Muscle of leg (tissue), 11 donors: ENCODE measurements around the gene PSME2. TPM values are rescaled to one million over a fixed set of nuclear protein-coding genes. Genes with fewer than 3 reads are reported as not detected.

Experiments used
- DNase-seq: peaks from one replicate; pipeline ENCODE4 v3.0.0; 2013
- H3K27ac ChIP-seq: one replicate; pipeline ENCODE4 v1.5.1; 2013; ENCODE audit warnings: mild to moderate bottlenecking, low read length, control low read depth
- H3K27me3 ChIP-seq: one replicate; pipeline ENCODE4 v1.6.1; 2013; ENCODE audit warnings: low read length; ENCODE audit not compliant: control insufficient read depth, insufficient read depth
- H3K36me3 ChIP-seq: one replicate; pipeline ENCODE4 v1.6.1; 2013; ENCODE audit warnings: low read length; ENCODE audit not compliant: control insufficient read depth, insufficient read depth
- H3K4me1 ChIP-seq: one replicate; pipeline ENCODE4 v1.6.1; 2013; ENCODE audit warnings: low read length; ENCODE audit not compliant: control insufficient read depth, insufficient read depth
- H3K4me3 ChIP-seq: one replicate; pipeline ENCODE4 v1.5.1; 2013; ENCODE audit warnings: low read length, control low read depth
- H3K9me3 ChIP-seq: replicated peaks from 2 replicates; pipeline ENCODE4 v1.6.1; 2013; ENCODE audit warnings: low read depth, low read length; ENCODE audit not compliant: control insufficient read depth
- WGBS: methylation state at CpG from one replicate; pipeline ENCODE4 v1.1.5; 2013; ENCODE audit warnings: missing lambda C conversion rate; ENCODE audit not compliant: insufficient coverage; 5-methylcytosine and 5-hydroxymethylcytosine counted together
- polyA plus RNA-seq, 8 donors: library from polyadenylated mRNA; unstranded; fragments of 120-200 nt; gene quantifications; one replicate each; pipeline versions ENCODE4 v1.2.1 to v1.2.3, GENCODE V29; 2013; ENCODE audit warnings: inconsistent platforms in 1 of 8, low replicate concordance in 1 of 8; ENCODE audit not compliant: insufficient read length in 8 of 8, insufficient read depth in 1 of 8
- total RNA-seq: library from RNA; stranded (reverse); fragments of 120-200 nt; gene quantifications from one replicate; pipeline ENCODE4 v1.2.4, GENCODE V29; 2013

Gene PSME2
- total and polyA plus RNA-seq, 9 donors: 82.8 to 100 (median 94.6) TPM

- WGBS: 66% methylated on average over 5 of the region's 9 CpGs
- H3K27ac ChIP-seq: no peak overlapping the region
These were observed 22.7 kb downstream of the PSME2 start for GRCh38 chr14:24123424-24124417.

GRCh38 chr14:24122898-24123297, 23.5 kb downstream of the PSME2 start:
- Histone ChIP-seq H3K4me3 (no peak overlapping the region), H3K27ac (no peak overlapping the region), H3K36me3 (peaks cover 61% of the 10 kb centered on the region), H3K9me3 (no peaks in the 10 kb centered on the region), H3K4me1 (no peaks in the 10 kb centered on the region), H3K27me3 (no peaks in the 10 kb centered on the region)
- DNase-seq: no peak
- 93% methylated on average over 6 of the region's 8 CpGs for WGBS

More at GRCh38 chr14:24123424-24124417, 22.7 kb downstream of the PSME2 start:
- Histone ChIP-seq H3K4me3 (no peak overlapping the region), H3K9me3 (no peaks in the 10 kb centered on the region), H3K36me3 (peaks cover 53% of the 10 kb centered on the region), H3K27me3 (no peaks in the 10 kb centered on the region), H3K4me1 (no peaks in the 10 kb centered on the region)
- no peak for DNase-seq

GRCh38 chr14:24122416-24122815, 24.0 kb downstream of the PSME2 start:
- Histone ChIP-seq H3K27ac (no peak overlapping the region), H3K4me3 (no peak overlapping the region), H3K9me3 (no peaks in the 10 kb centered on the region), H3K4me1 (no peaks in the 10 kb centered on the region), H3K27me3 (no peaks in the 10 kb centered on the region), H3K36me3 (peaks cover 66% of the 10 kb centered on the region)
- DNase-seq: no peak
- 100% methylated on average over 4 of the region's 4 CpGs for WGBS

GRCh38 chr14:24121210-24121609, 25.2 kb downstream of the PSME2 start:
- no peak overlapping the region for H3K27ac ChIP-seq
- WGBS: 60% methylated on average over 1 of the region's 8 CpGs
- DNase-seq: no peak
- no peak overlapping the region for H3K4me3 ChIP-seq
- H3K27me3 ChIP-seq: no peaks in the 10 kb centered on the region
- H3K4me1 ChIP-seq: peaks cover 2% of the 10 kb centered on the region
- H3K9me3 ChIP-seq: no peaks in the 10 kb centered on the region
- peaks cover 78% of the 10 kb centered on the region for H3K36me3 ChIP-seq

- no peak for DNase-seq
- Histone ChIP-seq H3K4me3 (no peak overlapping the region), H3K27me3 (no peaks in the 10 kb centered on the region), H3K9me3 (no peaks in the 10 kb centered on the region), H3K27ac (no peak overlapping the region), H3K4me1 (peaks cover 11% of the 10 kb centered on the region), H3K36me3 (peaks cover 80% of the 10 kb centered on the region)
- WGBS: 98% methylated on average over 4 of the region's 6 CpGs
These were observed 26.7 kb downstream of the PSME2 start for GRCh38 chr14:24119691-24120090.

GRCh38 chr14:24117179-24117578, 29.2 kb downstream of the PSME2 start:
- 92% methylated on average over 3 of the region's 6 CpGs for WGBS
- DNase-seq: no peak
- peaks cover 20% of the 10 kb centered on the region for H3K4me1 ChIP-seq
- H3K36me3 ChIP-seq: peaks cover 57% of the 10 kb centered on the region
- no peaks in the 10 kb centered on the region for H3K9me3 ChIP-seq
- H3K27ac ChIP-seq: no peak overlapping the region
- H3K27me3 ChIP-seq: no peaks in the 10 kb centered on the region
- H3K4me3 ChIP-seq: no peak overlapping the region

- Histone ChIP-seq H3K27ac (no peak overlapping the region), H3K27me3 (no peaks in the 10 kb centered on the region), H3K9me3 (no peaks in the 10 kb centered on the region), H3K4me3 (no peak overlapping the region), H3K36me3 (peaks cover 50% of the 10 kb centered on the region), H3K4me1 (peaks cover 20% of the 10 kb centered on the region)
- 87% methylated on average over 4 of the region's 6 CpGs for WGBS
- no peak for DNase-seq
These were observed 30.1 kb downstream of the PSME2 start for GRCh38 chr14:24116128-24116814.

GRCh38 chr14:24115422-24116127, 30.8 kb downstream of the PSME2 start:
- Histone ChIP-seq H3K4me3 (peak overlapping the region; percentile 79), H3K36me3 (peaks cover 43% of the 10 kb centered on the region), H3K27ac (peak overlapping the region; percentile 99), H3K4me1 (peaks cover 20% of the 10 kb centered on the region), H3K27me3 (no peaks in the 10 kb centered on the region), H3K9me3 (no peaks in the 10 kb centered on the region)
- WGBS: 13% methylated on average over 3 of the region's 14 CpGs
- no peak for DNase-seq

- Histone ChIP-seq H3K9me3 (no peaks in the 10 kb centered on the region), H3K27ac (peak within 1 kb of the TSS; percentile 99), H3K27me3 (no peaks in the 10 kb centered on the region), H3K36me3 (peaks cover 38% of the 10 kb centered on the region), H3K4me3 (peak within 1 kb of the TSS; percentile 79), H3K4me1 (peaks cover 20% of the 10 kb centered on the region)
- peak; percentile 100 for DNase-seq
- WGBS: 0% methylated on average over 35 of the region's 65 CpGs
These were observed 31.6 kb downstream of the PSME2 start, which contains the start of the genes DCAF11 and NRL for GRCh38 chr14:24114532-24115421. TSS of gene DCAF11 (plus strand) at chr14:24114777. CDS start at chr14:24115595, 818 bp downstream. TSS of gene NRL (minus strand) at chr14:24114949. CDS start at chr14:24082848, 32,101 bp downstream.
